IMR-90 (cell line): Measurements from ENCODE around the gene ZFHX3. TPM values are rescaled to one million over a fixed set of nuclear protein-coding genes. Genes with fewer than 3 reads are reported as not detected.
A peak's percentile ranks its signal among the peaks of the same experiment; 100 is the strongest.

ENCODE experiments used
- ATAC-seq: fragments of 200-7000 bp; cut with Tn5 transposase; 2 replicates; pipeline ENCODE4 v1.9.1; 2020; ENCODE audit warnings: low read depth, mild to moderate bottlenecking, moderate library complexity
- BruUV-seq: library from RNA; stranded (reverse); fragments of 400-500 nt; replicated peaks from 2 replicates; lab custom pipeline; 2021; lab: Mats Ljungman, UMichigan
- CTCF ChIA-PET: fragments of 300-600 bp; formaldehyde crosslinking; extraction: SDS; loops from one replicate; lab custom pipeline; 2021; ENCODE audit warnings: antibody characterized with exemption; lab: Yijun Ruan, JAX
- POLR2A ChIA-PET: fragments of 300-600 bp; sonication (Branson Sonifier 250); formaldehyde crosslinking; loops from one replicate; lab custom pipeline; 2022; ENCODE audit warnings: antibody characterized with exemption; ENCODE audit not compliant: unreplicated experiment; lab: Charles Lee
- DNase-seq: peaks from one replicate; pipeline ENCODE4 v3.0.0; 2013
- H2AFZ ChIP-seq: replicated peaks from 2 replicates; pipeline ENCODE3; 2013; ENCODE audit warnings: low read length, mild to moderate bottlenecking; ENCODE audit not compliant: poor library complexity
- H2AK5ac ChIP-seq: 2 replicates; pipeline ENCODE4 v1.6.1; 2013; ENCODE audit warnings: low read depth, low read length, inconsistent platforms
- H2AK9ac ChIP-seq: replicated peaks from 2 replicates; pipeline ENCODE3; 2013; ENCODE audit warnings: mild to moderate bottlenecking, low read depth, low read length, moderate library complexity; ENCODE audit not compliant: poor library complexity
- H2BK120ac ChIP-seq: 2 replicates; pipeline ENCODE4 v1.6.1; 2013; ENCODE audit warnings: low read depth, low read length, inconsistent platforms
- H2BK15ac ChIP-seq: 3 replicates; pipeline ENCODE4 v1.6.1; 2013; ENCODE audit warnings: low read depth, low read length, inconsistent platforms
- H2BK20ac ChIP-seq: 2 replicates; pipeline ENCODE4 v1.6.1; 2013; ENCODE audit warnings: low read depth, mild to moderate bottlenecking, inconsistent platforms, low read length, moderate library complexity
- H2BK5ac ChIP-seq: 2 replicates; pipeline ENCODE4 v1.6.1; 2013; ENCODE audit warnings: mild to moderate bottlenecking, low read depth, low read length, inconsistent platforms; ENCODE audit not compliant: poor library complexity, severe bottlenecking
- H3K14ac ChIP-seq: replicated peaks from 2 replicates; pipeline ENCODE4 v1.6.1; 2013; ENCODE audit warnings: low read depth, low read length, inconsistent platforms
- H3K18ac ChIP-seq: 2 replicates; pipeline ENCODE4 v1.6.1; 2013; ENCODE audit warnings: low read depth, low read length, control low read depth
- H3K23ac ChIP-seq: 2 replicates; pipeline ENCODE4 v1.6.1; 2013; ENCODE audit warnings: low read depth, low read length, inconsistent platforms
- H3K27ac ChIP-seq: 2 replicates; pipeline ENCODE4 v1.5.1; 2013; ENCODE audit warnings: mild to moderate bottlenecking, control low read depth, low read length; ENCODE audit not compliant: insufficient read depth
- H3K27me3 ChIP-seq: 2 replicates; pipeline ENCODE4 v1.6.1; 2013; ENCODE audit warnings: low read length; ENCODE audit not compliant: control insufficient read depth, insufficient read depth
- H3K36me3 ChIP-seq: 2 replicates; pipeline ENCODE4 v1.6.1; 2013; ENCODE audit warnings: low read length, mixed read lengths; ENCODE audit not compliant: control insufficient read depth, insufficient read depth
- H3K4ac ChIP-seq: 2 replicates; pipeline ENCODE4 v1.6.1; 2013; ENCODE audit warnings: low read depth, low read length, inconsistent platforms
- H3K4me1 ChIP-seq: 2 replicates; pipeline ENCODE4 v1.6.1; 2013; ENCODE audit warnings: low read length, mixed read lengths; ENCODE audit not compliant: control insufficient read depth, insufficient read depth
- H3K4me2 ChIP-seq: 2 replicates; pipeline ENCODE4 v1.6.1; 2013; ENCODE audit warnings: low read depth, mild to moderate bottlenecking, control low read depth, low read length, moderate library complexity
- H3K4me3 ChIP-seq: 2 replicates; pipeline ENCODE4 v1.5.1; 2013; ENCODE audit warnings: low read depth, mild to moderate bottlenecking, control low read depth, low read length, moderate library complexity; ENCODE audit not compliant: insufficient read depth
- H3K56ac ChIP-seq: 2 replicates; pipeline ENCODE4 v1.6.1; 2013; ENCODE audit warnings: low read length, inconsistent platforms; ENCODE audit not compliant: insufficient read depth; ENCODE audit errors: extremely low read depth
- H3K79me1 ChIP-seq, 2 experiments: 2 replicates each; pipeline ENCODE4 v1.6.1; 2013; ENCODE audit warnings: low read length in 2 of 2, inconsistent platforms in 1 of 2, low read depth in 1 of 2
- H3K9ac ChIP-seq: 2 replicates; pipeline ENCODE4 v1.6.1; 2013; ENCODE audit warnings: low read depth, low read length, control low read depth
- H3K9me1 ChIP-seq: 2 replicates; pipeline ENCODE4 v1.6.1; 2013; ENCODE audit warnings: low read length, inconsistent platforms; ENCODE audit not compliant: insufficient read depth
- H3K9me3 ChIP-seq: 2 replicates; pipeline ENCODE4 v1.6.1; 2013; ENCODE audit warnings: low read length; ENCODE audit not compliant: control insufficient read depth, insufficient read depth
- H4K20me1 ChIP-seq: 2 replicates; pipeline ENCODE4 v1.6.1; 2013; ENCODE audit warnings: low read length, inconsistent platforms; ENCODE audit not compliant: insufficient read depth
- H4K5ac ChIP-seq: 2 replicates; pipeline ENCODE4 v1.6.1; 2013; ENCODE audit warnings: mild to moderate bottlenecking, low read depth, low read length, control low read depth
- H4K8ac ChIP-seq, 2 experiments: 2 replicates each; pipeline ENCODE4 v1.6.1; 2013; ENCODE audit warnings: low read depth in 2 of 2, low read length in 2 of 2, control low read depth in 1 of 2, inconsistent platforms in 1 of 2
- H4K91ac ChIP-seq: 2 replicates; pipeline ENCODE4 v1.6.1; 2013; ENCODE audit warnings: low read depth, low read length, inconsistent platforms; ENCODE audit not compliant: insufficient read depth
- BHLHE40 ChIP-seq: fragments of 150-350 bp; IDR thresholded peaks from 2 replicates; pipeline ENCODE4 v1.6.1; 2016; ENCODE audit warnings: mild to moderate bottlenecking, low read depth, low read length
- CEBPB ChIP-seq: IDR thresholded peaks from 2 replicates; pipeline ENCODE4 v1.6.1; 2012; ENCODE audit warnings: low read depth, low read length, improper control_type of control experiment
- CHD1 ChIP-seq: IDR thresholded peaks from 2 replicates; pipeline ENCODE4 v1.6.1; 2012; ENCODE audit warnings: low read depth, low read length, improper control_type of control experiment
- FOS ChIP-seq: fragments of 150-350 bp; IDR thresholded peaks from 2 replicates; pipeline ENCODE4 v1.6.1; 2016; ENCODE audit warnings: low read depth, low read length
- MAFK ChIP-seq: IDR thresholded peaks from 2 replicates; pipeline ENCODE4 v1.6.1; 2012; ENCODE audit warnings: low read depth, low read length, improper control_type of control experiment
- MAZ ChIP-seq: IDR thresholded peaks from 2 replicates; pipeline ENCODE4 v1.6.1; 2012; ENCODE audit warnings: low read depth, mild to moderate bottlenecking, low read length, improper control_type of control experiment, moderate library complexity, borderline replicate concordance
- MXI1 ChIP-seq: IDR thresholded peaks from 2 replicates; pipeline ENCODE4 v1.6.1; 2012; ENCODE audit warnings: low read depth, mild to moderate bottlenecking, low read length, moderate library complexity, borderline replicate concordance
- NFE2L2 ChIP-seq: fragments of 150-350 bp; IDR thresholded peaks from 2 replicates; pipeline ENCODE4 v1.6.1; 2016; ENCODE audit warnings: low read depth, mild to moderate bottlenecking, low read length
- RAD21 ChIP-seq: IDR thresholded peaks from 2 replicates; pipeline ENCODE4 v1.6.1; 2012; ENCODE audit warnings: low read length, improper control_type of control experiment
- RCOR1 ChIP-seq: IDR thresholded peaks from 2 replicates; pipeline ENCODE4 v1.6.1; 2012; ENCODE audit warnings: mild to moderate bottlenecking, low read length, improper control_type of control experiment; ENCODE audit not compliant: insufficient replicate concordance
- RFX5 ChIP-seq: IDR thresholded peaks from 2 replicates; pipeline ENCODE4 v1.8.0; 2012; ENCODE audit warnings: low read depth, mild to moderate bottlenecking, low read length, moderate library complexity
- SMC3 ChIP-seq: fragments of 150-350 bp; IDR thresholded peaks from 2 replicates; pipeline ENCODE4 v1.6.1; 2016; ENCODE audit warnings: low read depth, mild to moderate bottlenecking, antibody characterized with exemption, low read length, moderate library complexity
- WGBS, 2 experiments: methylation state at CpG; one replicate each; pipeline versions ENCODE4 v1.1.5 to v1.1.7; 2013; ENCODE audit warnings: missing lambda C conversion rate in 2 of 2; ENCODE audit not compliant: insufficient read length in 1 of 2; ENCODE audit errors: extremely low coverage in 2 of 2; 5-methylcytosine and 5-hydroxymethylcytosine counted together
- dilution Hi-C: fragments of 300-500 bp; cut with HindIII; formaldehyde crosslinking; loops from one replicate; pipeline ENCODE4 v1.14.3; 2018; ENCODE audit warnings: low sequenced_read_pairs; ENCODE audit not compliant: unreplicated experiment
- in situ Hi-C: fragments of 300-500 bp; cut with MboI; formaldehyde crosslinking; loops from 3 replicates; pipeline ENCODE4 v1.14.3; 2019; ENCODE audit warnings: low sequenced_read_pairs, inconsistent platforms, mixed read lengths
- intact Hi-C: fragments of 100-400 bp; cut with micrococcal nuclease; formaldehyde crosslinking; loops from 2 replicates; pipeline ENCODE4 v1.10.0; 2022
- polyA plus RNA-seq, 3 experiments: library from polyadenylated mRNA; depleted of rRNA; stranded (reverse); fragments of >200 nt; gene quantifications; 2 replicates each; pipeline ENCODE4 v1.2.3, GENCODE V29; 2012; ENCODE audit warnings: low replicate concordance in 1 of 3
- total RNA-seq: library from RNA; depleted of rRNA; stranded (reverse); fragments of >200 nt; gene quantifications from 2 replicates; pipeline ENCODE4 v1.2.3, GENCODE V29; 2012
- TF ChIP-seq, protein P1 (sequence below): fragments of 150-350 bp; IDR thresholded peaks from 2 replicates; pipeline ENCODE4 v1.6.1; 2017; ENCODE audit warnings: mild to moderate bottlenecking, antibody characterized with exemption, low read length, low read depth

ZFHX3 gene
- total and polyA plus RNA-seq, 2 of the 4 experiments (the other 2 are of a cell fraction), result 1.4 to 1.7 TPM

DNA sequence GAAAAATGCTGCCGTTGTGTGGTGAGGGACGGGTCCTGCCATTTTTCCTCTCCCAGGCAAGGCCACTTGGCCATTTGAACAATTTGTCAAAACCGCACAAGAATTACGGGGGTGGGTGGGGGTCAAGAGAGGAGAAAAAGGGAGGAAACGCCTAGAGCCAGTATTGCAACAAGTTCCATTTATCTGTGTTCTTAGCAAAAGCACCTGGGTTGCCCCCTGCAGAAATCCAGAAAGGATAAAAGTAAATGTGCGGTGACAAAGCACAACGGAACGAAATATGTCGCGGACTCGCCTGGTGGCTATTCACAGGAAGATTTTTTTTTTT, 209.4 kb downstream of the ZFHX3 start:
- Histone ChIP-seq H2AK5ac (0 out of 2 replicates have a peak overlapping the region, but pooled peaks have one; percentile 1), H3K4me1 (peaks cover 16% of the 10 kb centered on the region), H3K9me3 (no peaks in the 10 kb centered on the region), H3K4me3 (no peak overlapping the region), H4K20me1 (peaks cover 33% of the 10 kb centered on the region), H4K8ac (no peak overlapping the region), H2BK5ac (no peak overlapping the region), H3K27ac (no peak overlapping the region), H3K23ac (no peak overlapping the region), H2BK120ac (no peak overlapping the region), H2BK20ac (no peak overlapping the region), H3K56ac (no peak overlapping the region), H3K27me3 (no peaks in the 10 kb centered on the region), H3K79me1 (peaks cover 24 to 52% of the 10 kb centered on the region in 2 experiments; a peak in 3 of 4 replicates), H2BK15ac (no peak overlapping the region), H4K91ac (no peak overlapping the region), H2AFZ (no peak overlapping the region), H3K4me2 (peak overlapping the region; percentile 3; the same call in 1 of the 2 replicates), H3K36me3 (no peaks in the 10 kb centered on the region), H4K5ac (no peak overlapping the region), H3K9me1 (peaks cover 10% of the 10 kb centered on the region; the same call in 1 of the 2 replicates), H3K4ac (no peak overlapping the region), H2AK9ac (no peak overlapping the region), H3K18ac (no peak overlapping the region), H3K9ac (no peak overlapping the region), H3K14ac (0 out of 2 replicates have a peak overlapping the region, but pooled peaks have one; percentile 4)
- in situ Hi-C loops, result no loop called here
- ChIA-PET POLR2A (no interaction called here), CTCF (no interaction called here)
- BruUV-seq, result no TSS peak
- dilution Hi-C loops, result no loop called here
- intact Hi-C loops, result loop anchor here (5.0 to 10.0 kb wide), 3 partner anchors 94 to 1116 kb away; no protein-coding TSS in a partner anchor
- no peak for TF ChIP-seq RAD21
- no peak for TF ChIP-seq CEBPB
- TF ChIP-seq BHLHE40, result no peak
- TF ChIP-seq NFE2L2, result no peak
- no peak for TF ChIP-seq MAZ
- TF ChIP-seq SMC3, result no peak
- no peak for TF ChIP-seq FOS
- TF ChIP-seq MAFK, result no peak
- TF ChIP-seq, protein P1, sequence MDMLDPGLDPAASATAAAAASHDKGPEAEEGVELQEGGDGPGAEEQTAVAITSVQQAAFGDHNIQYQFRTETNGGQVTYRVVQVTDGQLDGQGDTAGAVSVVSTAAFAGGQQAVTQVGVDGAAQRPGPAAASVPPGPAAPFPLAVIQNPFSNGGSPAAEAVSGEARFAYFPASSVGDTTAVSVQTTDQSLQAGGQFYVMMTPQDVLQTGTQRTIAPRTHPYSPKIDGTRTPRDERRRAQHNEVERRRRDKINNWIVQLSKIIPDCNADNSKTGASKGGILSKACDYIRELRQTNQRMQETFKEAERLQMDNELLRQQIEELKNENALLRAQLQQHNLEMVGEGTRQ, result no peak
- no peak for TF ChIP-seq MXI1
- no peak for TF ChIP-seq RFX5
- no peak for TF ChIP-seq RCOR1
- no peak for TF ChIP-seq CHD1
- ATAC-seq (no peak), DNase-seq (no peak)
- WGBS, 2 experiments, result 48% methylated on average over 4 of the region's 11 CpGs; no CpG with 5 or more reads in 1 of the 2 experiments
